GM23338 (cell line): ENCODE measurements around the gene CDK14. TPM values are rescaled to one million over a fixed set of nuclear protein-coding genes. Genes with fewer than 3 reads are reported as not detected.

Experiments used
- ATAC-seq: fragments of 200-7000 bp; cut with Tn5 transposase; 3 replicates; pipeline ENCODE4 v1.9.1; 2020
- DNase-seq: peaks from one replicate; pipeline ENCODE4 v3.0.0-alpha.2; 2015; ENCODE audit warnings: low spot score
- H2AFZ ChIP-seq: fragments of 200-600 bp; sonication (generic); 2 replicates; pipeline ENCODE4 v1.8.0; 2016; ENCODE audit warnings: antibody characterized with exemption, mild to moderate bottlenecking, moderate library complexity
- H3F3A ChIP-seq: fragments of 200-600 bp; sonication (generic); replicated peaks from 2 replicates; pipeline ENCODE4 v1.8.0; 2017; ENCODE audit warnings: antibody characterized with exemption, mixed run types, low read depth
- H3K27ac ChIP-seq: fragments of 200-600 bp; sonication (generic); 2 replicates; pipeline ENCODE4 v1.6.1; 2016; ENCODE audit warnings: low read depth
- H3K27me3 ChIP-seq: fragments of 200-600 bp; sonication (generic); 2 replicates; pipeline ENCODE4 v1.8.0; 2016; ENCODE audit warnings: mild to moderate bottlenecking, mixed run types, moderate library complexity; ENCODE audit not compliant: insufficient read depth
- H3K36me3 ChIP-seq: fragments of 200-600 bp; sonication (generic); 2 replicates; pipeline ENCODE4 v1.8.0; 2016; ENCODE audit warnings: mild to moderate bottlenecking; ENCODE audit not compliant: insufficient read depth
- H3K4me1 ChIP-seq: fragments of 200-600 bp; sonication (generic); 2 replicates; pipeline ENCODE4 v1.8.0; 2016; ENCODE audit warnings: mild to moderate bottlenecking, moderate library complexity; ENCODE audit not compliant: insufficient read depth
- H3K4me2 ChIP-seq: fragments of 200-600 bp; sonication (generic); 2 replicates; pipeline ENCODE4 v1.7.1; 2017; ENCODE audit warnings: mixed run types
- H3K4me3 ChIP-seq: fragments of 200-600 bp; sonication (generic); 2 replicates; pipeline ENCODE4 v1.6.1; 2016; ENCODE audit warnings: mixed run types
- H3K79me2 ChIP-seq: fragments of 200-600 bp; sonication (generic); replicated peaks from 2 replicates; pipeline ENCODE4 v1.8.0; 2017; ENCODE audit warnings: mild to moderate bottlenecking; ENCODE audit not compliant: insufficient read depth
- H3K9me2 ChIP-seq: fragments of 200-600 bp; sonication (generic); 2 replicates; pipeline ENCODE4 v1.8.0; 2017; ENCODE audit not compliant: insufficient read depth
- H4K20me1 ChIP-seq: fragments of 200-600 bp; sonication (generic); replicated peaks from 2 replicates; pipeline ENCODE4 v1.8.0; 2017; ENCODE audit warnings: mild to moderate bottlenecking; ENCODE audit not compliant: insufficient read depth
- H3K27ac Mint-ChIP-seq: 2 replicates; pipeline ENCODE4 v1.8.0; 2020; ENCODE audit warnings: inconsistent platforms, mild to moderate bottlenecking, moderate library complexity, mixed read lengths
- H3K27me3 Mint-ChIP-seq: 3 replicates; pipeline ENCODE4 v1.8.0; 2022; ENCODE audit warnings: low read depth, mild to moderate bottlenecking, moderate library complexity, mixed read lengths, inconsistent platforms; ENCODE audit not compliant: insufficient read depth, poor library complexity
- H3K36me3 Mint-ChIP-seq: 3 replicates; pipeline ENCODE4 v1.8.0; 2021; ENCODE audit warnings: low read depth, mild to moderate bottlenecking, inconsistent platforms, moderate library complexity, mixed read lengths
- H3K4me1 Mint-ChIP-seq: 3 replicates; pipeline ENCODE4 v1.8.0; 2020; ENCODE audit warnings: mild to moderate bottlenecking, inconsistent platforms, mixed read lengths
- H3K4me3 Mint-ChIP-seq: 3 replicates; pipeline ENCODE4 v1.8.0; 2021; ENCODE audit warnings: moderate library complexity, mild to moderate bottlenecking, inconsistent platforms, mixed read lengths
- H3K9me3 Mint-ChIP-seq: 3 replicates; pipeline ENCODE4 v1.8.0; 2020; ENCODE audit warnings: moderate library complexity, mild to moderate bottlenecking, inconsistent platforms, mixed read lengths
- CREB1 ChIP-seq: fragments of 250-450 bp; sonication (Bioruptor Pico); IDR thresholded peaks from 2 replicates; pipeline ENCODE4 v1.5.0; 2020; ENCODE audit warnings: low read depth, mild to moderate bottlenecking, moderate library complexity
- EZH2 ChIP-seq: fragments of 200-600 bp; sonication (generic); IDR thresholded peaks from one replicate; pipeline ENCODE4 v1.8.0; 2017; ENCODE audit warnings: antibody characterized with exemption, mild to moderate bottlenecking, low read depth; ENCODE audit not compliant: unreplicated experiment
- EZH2phosphoT487 ChIP-seq: fragments of 200-600 bp; sonication (generic); IDR thresholded peaks from one replicate; pipeline ENCODE4 v1.8.1; 2018; ENCODE audit warnings: antibody characterized with exemption; ENCODE audit not compliant: unreplicated experiment
- JUNB ChIP-seq: IDR thresholded peaks from one replicate; pipeline ENCODE4 v1.6.1; 2016; ENCODE audit warnings: antibody characterized with exemption; ENCODE audit not compliant: unreplicated experiment
- NANOG ChIP-seq: IDR thresholded peaks from 2 replicates; pipeline ENCODE4 v1.6.1; 2016; ENCODE audit warnings: antibody characterized with exemption, borderline replicate concordance
- POLR2AphosphoS5 ChIP-seq: IDR thresholded peaks from 2 replicates; pipeline ENCODE4 v1.6.1; 2016; ENCODE audit warnings: antibody characterized with exemption, low read depth
- REST ChIP-seq: IDR thresholded peaks from one replicate; pipeline ENCODE4 v1.6.1; 2018; ENCODE audit warnings: antibody characterized with exemption; ENCODE audit not compliant: unreplicated experiment
- STAT1 ChIP-seq: IDR thresholded peaks from one replicate; pipeline ENCODE4 v1.6.1; 2016; ENCODE audit warnings: antibody characterized with exemption; ENCODE audit not compliant: unreplicated experiment
- ZNF114 ChIP-seq: fragments of 250-450 bp; sonication (Bioruptor Pico); IDR thresholded peaks from 2 replicates; pipeline ENCODE4 v1.5.0; 2020; ENCODE audit warnings: mild to moderate bottlenecking, moderate library complexity
- ZNF331 ChIP-seq: fragments of 250-450 bp; sonication (Bioruptor Pico); IDR thresholded peaks from 2 replicates; pipeline ENCODE4 v1.5.0; 2020; ENCODE audit warnings: low read depth, mild to moderate bottlenecking, moderate library complexity
- polyA plus RNA-seq: library from polyadenylated mRNA; unstranded; fragments of >200 nt; fragmentation: Nextera tagmentation; extraction: Ambion mirVana; gene quantifications from 2 replicates; pipeline ENCODE4 v1.2.1, GENCODE V29; 2016
- total RNA-seq: library from RNA; depleted of rRNA; stranded (reverse); fragments of >200 nt; shearing (Covaris generic); gene quantifications from 2 replicates; pipeline ENCODE4 v1.2.3, GENCODE V29; 2014
- TF ChIP-seq, protein P1 (sequence below), 2 experiments: fragments of 200-600 bp in 1 of 2; sonication (generic) in 1 of 2; conservative IDR thresholded peaks; 2 replicates each; pipeline versions ENCODE4 v1.5.1 to v1.6.1; 2016 to 2017; ENCODE audit warnings: antibody characterized with exemption in 2 of 2, low read depth in 2 of 2, mild to moderate bottlenecking in 2 of 2, moderate library complexity in 1 of 2
- TF ChIP-seq, protein P2 (sequence below): IDR thresholded peaks from 2 replicates; pipeline ENCODE4 v1.6.1; 2016; ENCODE audit warnings: antibody characterized with exemption
- TF ChIP-seq, protein P3 (sequence below): fragments of 250-450 bp; sonication (Bioruptor Pico); IDR thresholded peaks from 2 replicates; pipeline ENCODE4 v1.5.0; 2020; ENCODE audit warnings: mild to moderate bottlenecking, moderate library complexity

Gene CDK14
- total and polyA plus RNA-seq, 2 experiments from 2014 or later = 11.2 to 24.0 TPM

DNA sequence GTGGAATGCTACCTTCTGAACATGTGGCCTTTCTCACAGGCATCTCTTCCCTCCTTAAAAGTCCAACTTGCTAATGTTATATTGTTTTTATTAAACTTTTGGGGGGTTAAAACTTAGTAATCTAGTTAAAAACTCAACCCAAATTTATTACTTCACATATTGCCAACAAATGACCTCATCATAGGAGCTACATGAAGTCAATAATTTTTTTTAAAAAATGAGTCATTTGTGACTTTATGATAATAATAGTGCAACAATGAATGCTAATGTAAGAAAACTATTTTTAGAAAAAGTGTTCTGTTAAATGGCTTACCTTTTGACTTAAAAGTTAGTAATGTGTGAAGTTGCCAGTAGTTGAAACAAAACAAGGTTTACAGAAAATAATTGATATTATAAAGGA lies 342.2 kb downstream of the CDK14 start:
- Mint-ChIP-seq H3K27me3 (no peaks in the 10 kb centered on the region), H3K36me3 (no peaks in the 10 kb centered on the region), H3K27ac (no peak overlapping the region), H3K9me3 (no peaks in the 10 kb centered on the region), H3K4me3 (no peak overlapping the region), H3K4me1 (no peaks in the 10 kb centered on the region)
- no peak overlapping the region for H3K27ac ChIP-seq
- TF ChIP-seq ZNF114 (CRISPR knock-in tag) (no peak), POLR2AphosphoS5 (no peak), ZNF331 (no peak), JUNB (no peak), CREB1 (no peak), EZH2phosphoT487 (no peak), REST (no peak), STAT1 (no peak), NANOG (no peak), EZH2 (no peak)
- TF ChIP-seq, protein P1, sequence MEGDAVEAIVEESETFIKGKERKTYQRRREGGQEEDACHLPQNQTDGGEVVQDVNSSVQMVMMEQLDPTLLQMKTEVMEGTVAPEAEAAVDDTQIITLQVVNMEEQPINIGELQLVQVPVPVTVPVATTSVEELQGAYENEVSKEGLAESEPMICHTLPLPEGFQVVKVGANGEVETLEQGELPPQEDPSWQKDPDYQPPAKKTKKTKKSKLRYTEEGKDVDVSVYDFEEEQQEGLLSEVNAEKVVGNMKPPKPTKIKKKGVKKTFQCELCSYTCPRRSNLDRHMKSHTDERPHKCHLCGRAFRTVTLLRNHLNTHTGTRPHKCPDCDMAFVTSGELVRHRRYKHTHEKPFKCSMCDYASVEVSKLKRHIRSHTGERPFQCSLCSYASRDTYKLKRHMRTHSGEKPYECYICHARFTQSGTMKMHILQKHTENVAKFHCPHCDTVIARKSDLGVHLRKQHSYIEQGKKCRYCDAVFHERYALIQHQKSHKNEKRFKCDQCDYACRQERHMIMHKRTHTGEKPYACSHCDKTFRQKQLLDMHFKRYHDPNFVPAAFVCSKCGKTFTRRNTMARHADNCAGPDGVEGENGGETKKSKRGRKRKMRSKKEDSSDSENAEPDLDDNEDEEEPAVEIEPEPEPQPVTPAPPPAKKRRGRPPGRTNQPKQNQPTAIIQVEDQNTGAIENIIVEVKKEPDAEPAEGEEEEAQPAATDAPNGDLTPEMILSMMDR (conservative IDR thresholded peaks at IDR 0.05; ENCODE audit: low read depth in 2 of 2) = no peak
- TF ChIP-seq, protein P2, sequence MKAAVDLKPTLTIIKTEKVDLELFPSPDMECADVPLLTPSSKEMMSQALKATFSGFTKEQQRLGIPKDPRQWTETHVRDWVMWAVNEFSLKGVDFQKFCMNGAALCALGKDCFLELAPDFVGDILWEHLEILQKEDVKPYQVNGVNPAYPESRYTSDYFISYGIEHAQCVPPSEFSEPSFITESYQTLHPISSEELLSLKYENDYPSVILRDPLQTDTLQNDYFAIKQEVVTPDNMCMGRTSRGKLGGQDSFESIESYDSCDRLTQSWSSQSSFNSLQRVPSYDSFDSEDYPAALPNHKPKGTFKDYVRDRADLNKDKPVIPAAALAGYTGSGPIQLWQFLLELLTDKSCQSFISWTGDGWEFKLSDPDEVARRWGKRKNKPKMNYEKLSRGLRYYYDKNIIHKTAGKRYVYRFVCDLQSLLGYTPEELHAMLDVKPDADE = no peak
- TF ChIP-seq, protein P3, sequence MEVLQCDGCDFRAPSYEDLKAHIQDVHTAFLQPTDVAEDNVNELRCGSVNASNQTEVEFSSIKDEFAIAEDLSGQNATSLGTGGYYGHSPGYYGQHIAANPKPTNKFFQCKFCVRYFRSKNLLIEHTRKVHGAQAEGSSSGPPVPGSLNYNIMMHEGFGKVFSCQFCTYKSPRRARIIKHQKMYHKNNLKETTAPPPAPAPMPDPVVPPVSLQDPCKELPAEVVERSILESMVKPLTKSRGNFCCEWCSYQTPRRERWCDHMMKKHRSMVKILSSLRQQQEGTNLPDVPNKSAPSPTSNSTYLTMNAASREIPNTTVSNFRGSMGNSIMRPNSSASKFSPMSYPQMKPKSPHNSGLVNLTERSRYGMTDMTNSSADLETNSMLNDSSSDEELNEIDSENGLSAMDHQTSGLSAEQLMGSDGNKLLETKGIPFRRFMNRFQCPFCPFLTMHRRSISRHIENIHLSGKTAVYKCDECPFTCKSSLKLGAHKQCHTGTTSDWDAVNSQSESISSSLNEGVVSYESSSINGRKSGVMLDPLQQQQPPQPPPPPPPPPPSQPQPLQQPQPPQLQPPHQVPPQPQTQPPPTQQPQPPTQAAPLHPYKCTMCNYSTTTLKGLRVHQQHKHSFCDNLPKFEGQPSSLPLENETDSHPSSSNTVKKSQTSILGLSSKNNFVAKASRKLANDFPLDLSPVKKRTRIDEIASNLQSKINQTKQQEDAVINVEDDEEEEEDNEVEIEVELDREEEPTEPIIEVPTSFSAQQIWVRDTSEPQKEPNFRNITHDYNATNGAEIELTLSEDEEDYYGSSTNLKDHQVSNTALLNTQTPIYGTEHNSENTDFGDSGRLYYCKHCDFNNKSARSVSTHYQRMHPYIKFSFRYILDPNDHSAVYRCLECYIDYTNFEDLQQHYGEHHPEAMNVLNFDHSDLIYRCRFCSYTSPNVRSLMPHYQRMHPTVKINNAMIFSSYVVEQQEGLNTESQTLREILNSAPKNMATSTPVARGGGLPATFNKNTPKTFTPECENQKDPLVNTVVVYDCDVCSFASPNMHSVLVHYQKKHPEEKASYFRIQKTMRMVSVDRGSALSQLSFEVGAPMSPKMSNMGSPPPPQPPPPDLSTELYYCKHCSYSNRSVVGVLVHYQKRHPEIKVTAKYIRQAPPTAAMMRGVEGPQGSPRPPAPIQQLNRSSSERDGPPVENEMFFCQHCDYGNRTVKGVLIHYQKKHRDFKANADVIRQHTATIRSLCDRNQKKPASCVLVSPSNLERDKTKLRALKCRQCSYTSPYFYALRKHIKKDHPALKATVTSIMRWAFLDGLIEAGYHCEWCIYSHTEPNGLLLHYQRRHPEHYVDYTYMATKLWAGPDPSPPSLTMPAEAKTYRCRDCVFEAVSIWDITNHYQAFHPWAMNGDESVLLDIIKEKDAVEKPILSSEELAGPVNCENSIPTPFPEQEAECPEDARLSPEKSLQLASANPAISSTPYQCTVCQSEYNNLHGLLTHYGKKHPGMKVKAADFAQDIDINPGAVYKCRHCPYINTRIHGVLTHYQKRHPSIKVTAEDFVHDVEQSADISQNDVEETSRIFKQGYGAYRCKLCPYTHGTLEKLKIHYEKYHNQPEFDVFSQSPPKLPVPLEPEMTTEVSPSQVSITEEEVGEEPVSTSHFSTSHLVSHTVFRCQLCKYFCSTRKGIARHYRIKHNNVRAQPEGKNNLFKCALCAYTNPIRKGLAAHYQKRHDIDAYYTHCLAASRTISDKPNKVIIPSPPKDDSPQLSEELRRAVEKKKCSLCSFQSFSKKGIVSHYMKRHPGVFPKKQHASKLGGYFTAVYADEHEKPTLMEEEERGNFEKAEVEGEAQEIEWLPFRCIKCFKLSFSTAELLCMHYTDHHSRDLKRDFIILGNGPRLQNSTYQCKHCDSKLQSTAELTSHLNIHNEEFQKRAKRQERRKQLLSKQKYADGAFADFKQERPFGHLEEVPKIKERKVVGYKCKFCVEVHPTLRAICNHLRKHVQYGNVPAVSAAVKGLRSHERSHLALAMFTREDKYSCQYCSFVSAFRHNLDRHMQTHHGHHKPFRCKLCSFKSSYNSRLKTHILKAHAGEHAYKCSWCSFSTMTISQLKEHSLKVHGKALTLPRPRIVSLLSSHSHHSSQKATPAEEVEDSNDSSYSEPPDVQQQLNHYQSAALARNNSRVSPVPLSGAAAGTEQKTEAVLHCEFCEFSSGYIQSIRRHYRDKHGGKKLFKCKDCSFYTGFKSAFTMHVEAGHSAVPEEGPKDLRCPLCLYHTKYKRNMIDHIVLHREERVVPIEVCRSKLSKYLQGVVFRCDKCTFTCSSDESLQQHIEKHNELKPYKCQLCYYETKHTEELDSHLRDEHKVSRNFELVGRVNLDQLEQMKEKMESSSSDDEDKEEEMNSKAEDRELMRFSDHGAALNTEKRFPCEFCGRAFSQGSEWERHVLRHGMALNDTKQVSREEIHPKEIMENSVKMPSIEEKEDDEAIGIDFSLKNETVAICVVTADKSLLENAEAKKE = no peak
- ATAC-seq (no peak), DNase-seq (no peak)
- no peaks in the 10 kb centered on the region for H3K4me1 ChIP-seq
- H3F3A ChIP-seq = no peaks in the 10 kb centered on the region
- no peak overlapping the region for H3K4me2 ChIP-seq
- no peaks in the 10 kb centered on the region for H3K36me3 ChIP-seq
- no peaks in the 10 kb centered on the region for H3K27me3 ChIP-seq
- no peaks in the 10 kb centered on the region for H3K9me2 ChIP-seq
- no peak overlapping the region for H3K4me3 ChIP-seq
- H3K79me2 ChIP-seq = no peaks in the 10 kb centered on the region
- no peaks in the 10 kb centered on the region for H4K20me1 ChIP-seq
- no peak overlapping the region for H2AFZ ChIP-seq
